ENCODE data around the gene LRP1B.
"Not testable (repeated sequence)": the region's sequence is repeated elsewhere in the genome, so short reads cannot be mapped to it uniquely, and the experiment has no call there.

The LRP1B gene

DNA sequence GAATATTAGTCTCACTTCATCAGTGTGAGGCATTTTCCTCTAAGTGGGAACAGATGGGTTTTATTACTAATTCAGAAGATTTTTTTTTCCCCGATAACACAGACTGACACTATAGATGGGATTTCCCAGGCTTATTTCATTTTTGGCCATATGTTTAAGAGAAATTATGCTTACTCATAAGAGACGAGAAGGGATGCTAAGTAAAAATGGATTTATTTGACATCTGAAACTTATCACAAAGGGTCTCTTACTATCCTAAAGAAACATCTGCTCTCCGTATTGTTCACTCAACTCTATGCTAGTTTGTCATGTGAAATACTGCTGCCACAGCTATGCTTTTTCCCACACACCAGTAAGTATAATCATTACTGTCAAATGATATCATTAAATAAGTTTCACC lies 1476.3 kb downstream of the LRP1B start:
- H3K9ac ChIP-seq = no peak overlapping the region
- no peak overlapping the region for H3K27ac ChIP-seq
- no peaks in the 10 kb centered on the region for H3K9me3 ChIP-seq
- H3K4me1 ChIP-seq = peaks cover 5% of the 10 kb centered on the region; the same call in 1 of the 2 replicates
- no peaks in the 10 kb centered on the region for H3K36me3 ChIP-seq
- TF ChIP-seq Cebpa-rat (IDR thresholded peaks at IDR 0.05) = no peak
- H3K4me2 ChIP-seq = no peak overlapping the region
- H4K20me1 ChIP-seq = no peaks in the 10 kb centered on the region
- H3K27me3 ChIP-seq = no peaks in the 10 kb centered on the region
- H3K4me3 ChIP-seq = no peak overlapping the region

DNA sequence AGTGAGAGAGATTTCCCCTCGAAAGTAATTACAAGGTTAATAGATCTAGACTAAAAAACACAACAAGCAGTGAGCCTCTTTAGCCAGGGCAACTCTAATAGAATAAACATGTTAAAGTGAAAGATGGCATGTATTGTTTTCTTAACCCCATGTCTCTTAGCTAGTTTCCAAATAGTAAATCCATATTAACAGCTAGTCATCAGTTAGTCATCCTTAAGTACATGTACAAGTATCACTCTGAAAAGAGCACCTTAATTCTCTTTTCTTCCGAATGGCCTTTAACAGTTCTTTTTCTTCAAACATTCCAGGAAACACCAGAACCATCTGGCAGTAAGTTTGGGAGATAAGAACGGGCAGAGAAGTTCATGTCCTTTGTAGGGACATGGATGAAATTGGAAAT lies 1480.0 kb downstream of the LRP1B start:
- H3K27ac ChIP-seq = no peak overlapping the region
- no peaks in the 10 kb centered on the region for H3K27me3 ChIP-seq
- no peaks in the 10 kb centered on the region for H3K4me1 ChIP-seq
- H3K9me3 ChIP-seq = no peaks in the 10 kb centered on the region
- no peak for TF ChIP-seq Cebpa-rat (IDR thresholded peaks at IDR 0.05)
- H3K4me2 ChIP-seq = no peak overlapping the region
- H3K4me3 ChIP-seq = no peak overlapping the region
- H4K20me1 ChIP-seq = no peaks in the 10 kb centered on the region
- H3K9ac ChIP-seq = no peak overlapping the region
- H3K36me3 ChIP-seq = no peaks in the 10 kb centered on the region

DNA sequence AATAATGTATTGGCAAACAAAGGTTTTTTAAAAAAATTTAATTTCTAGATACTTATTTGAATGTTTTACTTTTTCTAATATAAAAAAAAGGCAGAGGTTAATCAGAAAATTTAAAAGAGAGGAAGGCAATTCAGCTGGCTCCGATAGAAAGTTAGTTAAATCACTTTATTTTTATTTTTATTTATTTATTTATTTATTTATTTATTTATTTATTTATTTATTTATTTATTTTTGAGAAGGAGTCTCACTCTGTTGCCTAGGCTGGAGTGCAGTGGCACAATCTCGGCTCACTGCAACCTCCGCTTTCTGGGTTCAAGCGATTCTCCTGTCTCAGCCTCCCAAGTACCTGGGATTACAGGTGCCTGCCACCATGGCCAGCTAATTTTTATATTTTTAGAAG lies 1480.7 kb downstream of the LRP1B start:
- H3K9ac ChIP-seq, H3K4me2 ChIP-seq, H3K4me1 ChIP-seq, H3K9me3 ChIP-seq, H3K36me3 ChIP-seq, H3K27me3 ChIP-seq, H3K4me3 ChIP-seq, H4K20me1 ChIP-seq, H3K27ac ChIP-seq: not testable (repeated sequence)

DNA sequence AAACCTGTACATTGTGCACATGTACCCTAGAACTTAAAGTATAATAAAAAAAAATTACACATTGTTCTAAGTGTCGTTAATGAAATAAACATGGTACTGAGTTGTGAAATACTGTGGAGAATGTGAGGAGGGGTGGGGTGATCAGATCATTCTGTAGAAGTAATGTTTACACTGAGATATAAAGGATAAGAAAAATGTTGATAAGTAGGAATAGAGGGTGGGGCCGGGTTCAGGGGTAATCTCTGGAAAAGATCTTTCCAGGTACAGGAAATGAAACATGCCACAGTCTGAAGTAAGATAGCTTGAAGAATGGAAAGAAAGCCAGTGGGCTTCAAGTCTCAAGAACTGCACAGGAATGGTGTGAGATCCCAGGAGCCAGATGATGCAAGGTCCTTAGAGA lies 1482.4 kb downstream of the LRP1B start:
- Histone ChIP-seq H3K4me1 (no peaks in the 10 kb centered on the region), H3K36me3 (no peaks in the 10 kb centered on the region), H3K4me3 (no peak overlapping the region), H3K27me3 (no peaks in the 10 kb centered on the region), H3K4me2 (no peak overlapping the region), H4K20me1 (no peaks in the 10 kb centered on the region), H3K9me3 (no peaks in the 10 kb centered on the region), H3K9ac (no peak overlapping the region), H3K27ac (no peak overlapping the region)
- no peak for TF ChIP-seq Cebpa-rat (IDR thresholded peaks at IDR 0.05)

DNA sequence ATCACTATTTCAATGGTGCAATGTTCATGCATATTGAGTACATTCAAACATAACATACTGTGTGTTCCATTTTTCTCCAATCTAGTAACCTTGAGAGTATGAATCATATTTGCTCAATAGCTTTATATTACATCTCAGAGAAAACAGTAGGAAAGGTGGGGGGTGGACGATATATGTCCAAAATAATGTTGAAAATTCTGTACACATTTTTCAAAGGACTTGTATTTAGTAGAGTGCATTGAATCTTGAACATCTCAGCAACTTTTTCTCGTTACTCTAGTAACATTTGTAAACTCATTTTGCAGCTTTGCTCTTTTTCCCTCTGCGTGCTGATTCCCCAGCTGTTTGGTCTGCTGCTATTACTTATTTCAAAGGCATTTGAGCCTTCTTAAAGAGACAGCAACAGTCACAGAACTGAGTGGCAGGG lies 1487.0 kb downstream of the LRP1B start:
- no peaks in the 10 kb centered on the region for H3K4me1 ChIP-seq
- no peaks in the 10 kb centered on the region for H3K27me3 ChIP-seq
- no peak overlapping the region for H3K4me2 ChIP-seq
- TF ChIP-seq Cebpa-rat (IDR thresholded peaks at IDR 0.05) = no peak
- no peak overlapping the region for H3K9ac ChIP-seq
- no peaks in the 10 kb centered on the region for H3K36me3 ChIP-seq
- no peak overlapping the region for H3K4me3 ChIP-seq
- no peaks in the 10 kb centered on the region for H4K20me1 ChIP-seq
- H3K9me3 ChIP-seq = peaks cover 4% of the 10 kb centered on the region; the same call in 1 of the 2 replicates
- H3K27ac ChIP-seq = no peak overlapping the region

DNA sequence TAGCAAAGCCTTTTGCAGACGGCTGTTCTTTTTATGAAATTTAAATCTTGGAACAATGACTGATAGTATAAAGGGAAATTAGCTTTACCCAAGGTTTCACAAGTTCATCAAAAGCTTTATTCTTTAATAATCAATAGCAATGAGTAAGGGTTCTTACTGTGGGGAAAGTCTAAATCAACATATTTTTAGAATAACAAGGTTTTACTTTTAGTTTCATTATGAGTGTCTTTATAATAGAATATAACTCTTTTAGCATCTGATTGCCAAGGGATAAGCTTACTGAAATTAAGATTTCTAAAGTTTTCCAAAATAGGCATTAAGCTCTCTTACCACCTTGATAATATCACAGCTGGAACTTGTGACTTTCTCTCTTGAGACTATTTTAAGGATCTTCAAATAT lies 1489.7 kb downstream of the LRP1B start:
- Histone ChIP-seq H3K27me3 (no peaks in the 10 kb centered on the region), H4K20me1 (no peaks in the 10 kb centered on the region), H3K4me1 (no peaks in the 10 kb centered on the region), H3K4me3 (no peak overlapping the region), H3K4me2 (no peak overlapping the region), H3K27ac (no peak overlapping the region), H3K36me3 (no peaks in the 10 kb centered on the region), H3K9me3 (peaks cover 4% of the 10 kb centered on the region; the same call in 1 of the 2 replicates), H3K9ac (no peak overlapping the region)
- no peak for TF ChIP-seq Cebpa-rat (IDR thresholded peaks at IDR 0.05)

DNA sequence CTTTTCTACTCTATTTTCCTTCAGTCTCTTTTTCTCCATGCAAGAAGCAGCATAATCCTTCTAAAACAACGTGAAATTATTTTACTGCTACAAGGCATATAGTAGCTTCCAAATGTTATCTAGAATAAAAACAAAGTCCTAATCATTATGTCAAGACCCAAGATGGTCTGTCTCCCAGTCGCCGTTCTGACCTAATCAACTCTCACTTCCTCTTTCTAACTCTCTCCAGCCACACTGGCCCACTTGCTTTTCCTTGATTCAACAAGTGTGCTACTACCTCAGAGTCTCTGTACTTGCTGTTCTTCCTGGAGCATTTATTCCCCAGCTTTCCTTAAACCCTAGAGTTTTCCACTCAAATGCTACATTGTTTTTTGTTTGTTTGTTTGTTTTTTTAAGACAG lies 1491.2 kb downstream of the LRP1B start:
- Histone ChIP-seq H3K27me3 (no peaks in the 10 kb centered on the region), H3K9ac (no peak overlapping the region), H3K4me2 (no peak overlapping the region), H4K20me1 (no peaks in the 10 kb centered on the region), H3K4me3 (no peak overlapping the region), H3K9me3 (peaks cover 4% of the 10 kb centered on the region; the same call in 1 of the 2 replicates), H3K4me1 (no peaks in the 10 kb centered on the region), H3K27ac (no peak overlapping the region), H3K36me3 (no peaks in the 10 kb centered on the region)
- TF ChIP-seq Cebpa-rat (IDR thresholded peaks at IDR 0.05) = no peak

DNA sequence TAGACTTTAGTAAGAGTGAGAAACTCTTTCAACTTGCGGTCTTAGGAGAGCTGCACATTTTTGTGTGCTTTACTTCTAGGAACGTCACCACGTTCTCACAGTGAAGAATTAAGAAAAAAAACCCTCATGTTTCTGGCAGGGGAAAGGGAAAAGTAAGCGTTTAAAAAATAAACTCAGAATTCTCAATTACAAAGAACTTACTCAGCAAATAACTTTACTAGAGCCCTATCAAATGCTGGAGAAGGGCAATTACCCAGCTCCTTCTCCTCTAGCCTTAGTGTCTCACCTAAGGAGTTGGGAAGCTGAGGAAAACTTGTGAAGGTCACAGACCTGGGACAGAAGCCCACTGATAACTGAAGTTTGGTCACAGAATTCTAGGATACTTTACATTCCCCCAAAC lies 1500.3 kb downstream of the LRP1B start:
- H3K4me2 ChIP-seq = no peak overlapping the region
- H3K27me3 ChIP-seq = no peaks in the 10 kb centered on the region
- H3K9me3 ChIP-seq = no peaks in the 10 kb centered on the region
- no peak overlapping the region for H3K4me3 ChIP-seq
- no peak for TF ChIP-seq Cebpa-rat (IDR thresholded peaks at IDR 0.05)
- no peaks in the 10 kb centered on the region for H3K4me1 ChIP-seq
- H3K36me3 ChIP-seq = no peaks in the 10 kb centered on the region
- H3K27ac ChIP-seq = no peak overlapping the region
- no peak overlapping the region for H3K9ac ChIP-seq
- H4K20me1 ChIP-seq = no peaks in the 10 kb centered on the region

DNA sequence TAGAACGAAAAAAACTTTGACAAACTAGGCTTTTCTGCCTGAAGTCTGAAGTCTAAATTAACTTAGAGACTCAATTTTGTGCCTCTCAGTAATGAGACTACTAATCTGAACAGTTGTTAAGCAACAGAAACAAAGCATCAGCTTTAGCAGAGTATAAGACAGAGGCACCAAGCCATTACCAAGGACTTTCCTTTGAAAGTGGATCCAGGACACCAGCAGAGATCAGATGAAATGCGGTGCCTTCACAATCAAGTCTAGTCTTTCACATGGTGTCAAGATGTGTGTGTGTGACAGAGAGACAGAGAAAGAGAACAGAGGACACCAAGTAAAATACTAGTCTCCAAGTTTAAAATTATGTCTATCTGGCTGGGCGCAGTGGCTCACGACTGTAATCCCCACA lies 1502.9 kb downstream of the LRP1B start:
- no peaks in the 10 kb centered on the region for H3K27me3 ChIP-seq
- H3K4me3 ChIP-seq = no peak overlapping the region
- H3K4me2 ChIP-seq = no peak overlapping the region
- no peaks in the 10 kb centered on the region for H3K9me3 ChIP-seq
- H3K4me1 ChIP-seq = no peaks in the 10 kb centered on the region
- H4K20me1 ChIP-seq = no peaks in the 10 kb centered on the region
- no peak overlapping the region for H3K27ac ChIP-seq
- no peak for TF ChIP-seq Cebpa-rat (IDR thresholded peaks at IDR 0.05)
- no peaks in the 10 kb centered on the region for H3K36me3 ChIP-seq
- H3K9ac ChIP-seq = no peak overlapping the region

DNA sequence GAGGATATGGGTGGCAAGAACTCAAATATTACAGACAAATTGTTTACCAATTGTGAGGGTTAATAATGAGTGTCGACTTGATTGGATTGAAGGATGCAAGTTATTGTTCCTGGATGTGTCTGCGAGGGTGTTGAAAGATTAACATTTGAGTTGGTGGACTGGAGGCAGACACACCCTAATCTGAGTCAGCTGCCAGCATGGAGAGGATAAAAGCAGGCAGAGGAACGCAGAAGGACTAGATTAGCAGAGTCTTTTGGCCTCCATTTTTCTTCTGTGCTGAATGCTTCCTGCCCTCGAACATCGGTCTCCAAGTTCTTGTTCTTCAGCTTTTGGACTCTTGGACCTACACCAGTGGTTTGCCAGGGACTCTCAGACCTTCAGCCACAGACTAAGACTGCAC lies 1503.7 kb downstream of the LRP1B start:
- Histone ChIP-seq H3K27ac (no peak overlapping the region), H4K20me1 (no peaks in the 10 kb centered on the region), H3K4me2 (no peak overlapping the region), H3K9me3 (no peaks in the 10 kb centered on the region), H3K27me3 (no peaks in the 10 kb centered on the region), H3K9ac (no peak overlapping the region), H3K4me3 (no peak overlapping the region), H3K36me3 (no peaks in the 10 kb centered on the region), H3K4me1 (no peaks in the 10 kb centered on the region)
- no peak for TF ChIP-seq Cebpa-rat (IDR thresholded peaks at IDR 0.05)

DNA sequence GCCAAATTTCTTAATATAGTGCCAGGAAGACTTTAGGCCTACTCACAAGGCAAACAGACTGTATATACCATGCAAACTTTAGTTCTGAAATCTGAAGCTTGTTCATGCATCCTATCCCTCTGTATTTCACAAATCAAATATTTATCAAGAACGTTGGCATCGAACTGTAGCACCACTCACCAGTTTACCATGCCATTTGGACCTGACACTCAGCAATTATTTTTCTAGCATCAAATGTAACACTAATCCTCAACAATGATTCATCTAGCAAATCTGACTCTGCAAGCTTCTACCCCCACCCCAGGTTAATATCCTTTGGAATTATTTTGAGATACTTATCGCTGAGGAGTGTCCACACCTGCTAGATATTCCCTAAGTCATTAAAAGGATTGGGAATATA lies 1506.6 kb downstream of the LRP1B start:
- Histone ChIP-seq H4K20me1 (no peaks in the 10 kb centered on the region), H3K4me2 (no peak overlapping the region), H3K9me3 (no peaks in the 10 kb centered on the region), H3K27ac (no peak overlapping the region), H3K9ac (no peak overlapping the region), H3K27me3 (no peaks in the 10 kb centered on the region), H3K4me3 (no peak overlapping the region), H3K36me3 (no peaks in the 10 kb centered on the region), H3K4me1 (no peaks in the 10 kb centered on the region)
- TF ChIP-seq Cebpa-rat (IDR thresholded peaks at IDR 0.05) = no peak
